Mucosa of gallbladder (tissue), 1 donor: ENCODE results near the gene GADD45A. TPM values are rescaled to one million over a fixed set of nuclear protein-coding genes. Genes with fewer than 3 reads are reported as not detected.

Experiments used
- total RNA-seq: library from RNA; stranded (reverse); gene quantifications from one replicate; pipeline ENCODE4 v1.2.1, GENCODE V29; 2021
- donor health status: DM: no; HTN: no; CAD: no.

The GADD45A gene
- total RNA-seq, 1 donor from 2014 or later: 60.9 TPM

Other genes starting within 250 kb of the GADD45A start
- 89.9 TPM for gene GNG12, start 148.3 kb downstream of the GADD45A start, total RNA-seq